Measurements from ENCODE around the gene ZBTB24.
"Not testable (repeated sequence)": the region's sequence is repeated elsewhere in the genome, so short reads cannot be mapped to it uniquely, and the experiment has no call there.

The ZBTB24 gene

DNA sequence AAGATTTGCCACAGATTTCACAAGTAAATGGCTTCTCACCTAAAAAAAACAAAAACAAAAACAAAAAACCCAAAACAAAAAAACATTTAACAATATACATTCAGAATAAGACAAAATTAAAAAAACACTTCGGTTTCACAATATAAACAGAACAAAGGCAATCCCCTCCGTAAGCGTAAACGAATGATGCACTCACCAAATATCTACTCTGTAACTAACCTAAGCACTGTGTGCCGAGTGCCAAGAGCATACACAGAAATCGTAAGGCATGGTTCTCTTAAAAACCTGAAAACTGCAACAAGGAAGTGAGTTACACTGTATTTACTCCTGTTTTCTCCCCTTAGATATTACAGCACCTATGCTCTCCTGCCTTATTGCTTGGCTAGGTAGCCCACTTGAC, 15.3 kb downstream of the ZBTB24 start:
- DNase-seq, result no peak

DNA sequence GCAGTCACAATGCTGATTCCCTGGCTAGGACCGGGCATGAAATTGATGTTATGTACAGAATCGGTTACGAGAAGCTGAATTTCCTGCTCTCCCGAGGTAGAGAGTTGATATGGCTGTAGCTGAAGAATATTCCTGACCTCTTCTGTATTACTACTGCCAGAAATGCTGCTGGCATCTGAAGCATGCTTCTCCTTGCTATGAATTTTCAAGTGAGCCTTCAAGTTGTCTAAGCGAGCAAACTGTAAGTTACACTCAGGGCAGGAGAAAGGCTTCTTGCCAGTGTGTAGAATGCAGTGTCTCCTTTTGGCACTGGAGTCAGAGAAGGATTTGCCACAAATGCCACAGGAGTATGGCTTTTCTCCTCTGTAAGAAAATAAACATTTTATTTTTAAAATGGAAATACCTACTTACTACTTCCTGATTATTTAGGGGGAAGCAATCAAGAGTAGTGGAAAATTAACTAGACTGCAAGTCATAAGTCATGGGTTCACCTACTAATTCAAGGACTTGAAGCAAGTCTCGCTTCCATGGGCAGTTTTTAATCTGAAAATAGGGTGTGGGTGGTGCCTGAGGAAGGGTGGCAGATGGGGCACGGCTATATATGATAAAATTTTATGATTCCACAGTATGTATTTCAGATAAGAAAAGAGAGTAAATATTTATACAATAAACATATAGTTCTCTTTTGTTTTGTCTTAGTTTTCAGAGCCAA, 16.7 kb downstream of the ZBTB24 start:
- DNase-seq, result no peak

DNA sequence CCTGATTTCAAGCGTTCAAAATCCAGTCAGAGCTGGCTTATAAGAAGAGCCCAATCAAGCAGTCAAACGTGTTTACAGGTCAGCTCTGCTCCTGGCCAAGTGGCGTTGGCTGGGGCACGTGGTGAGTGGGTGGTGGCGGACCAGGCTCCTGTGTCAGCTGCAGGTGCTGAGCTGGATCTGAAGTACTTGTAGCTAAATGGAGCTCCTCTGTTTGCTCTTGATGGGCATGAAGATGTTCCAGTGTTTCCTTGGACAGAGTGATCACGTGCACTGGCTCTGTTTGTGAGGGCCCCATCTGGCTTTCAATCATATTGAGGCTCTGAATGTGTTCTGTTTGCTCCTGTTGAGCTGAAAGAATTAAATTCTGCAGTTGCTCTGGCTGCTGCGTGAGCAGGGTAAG, 17.2 kb downstream of the ZBTB24 start:
- DNase-seq, result no peak

DNA sequence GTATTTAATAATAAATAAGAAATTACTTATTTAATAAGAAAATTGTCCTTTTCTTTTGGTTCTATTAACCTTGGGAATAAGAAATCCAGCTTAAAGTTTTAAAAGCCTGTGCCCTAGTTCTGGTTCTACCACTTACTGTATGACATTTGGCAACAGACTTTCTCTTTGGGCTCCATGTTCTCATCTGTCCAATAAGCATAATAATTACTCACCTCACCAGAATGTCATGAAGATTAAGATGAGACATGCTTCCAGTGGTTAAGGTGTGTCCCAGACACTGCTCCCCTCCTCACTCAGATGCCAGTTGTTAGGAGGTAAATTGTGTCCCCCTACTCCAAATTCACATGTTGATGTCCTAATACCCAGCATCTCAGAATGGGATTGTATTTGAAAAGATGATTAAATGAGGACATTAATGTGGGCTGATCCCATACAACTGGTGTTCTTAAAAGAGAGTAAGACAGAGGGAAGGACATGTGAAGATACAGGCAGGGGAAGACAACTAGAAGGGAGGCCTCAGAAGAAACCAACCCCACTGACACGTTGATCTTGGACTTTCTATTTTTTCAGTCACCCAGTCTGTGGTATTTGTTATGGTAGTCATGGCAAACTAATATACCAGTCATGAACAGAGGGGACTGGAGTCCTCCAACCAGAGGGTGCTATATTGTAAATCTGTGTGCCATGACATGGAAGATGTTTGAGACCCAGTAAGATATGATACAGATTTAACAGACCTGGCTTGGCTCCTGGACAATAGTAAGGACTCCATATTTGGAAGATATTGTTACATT, 21.1 kb downstream of the ZBTB24 start:
- no peak for DNase-seq

DNA sequence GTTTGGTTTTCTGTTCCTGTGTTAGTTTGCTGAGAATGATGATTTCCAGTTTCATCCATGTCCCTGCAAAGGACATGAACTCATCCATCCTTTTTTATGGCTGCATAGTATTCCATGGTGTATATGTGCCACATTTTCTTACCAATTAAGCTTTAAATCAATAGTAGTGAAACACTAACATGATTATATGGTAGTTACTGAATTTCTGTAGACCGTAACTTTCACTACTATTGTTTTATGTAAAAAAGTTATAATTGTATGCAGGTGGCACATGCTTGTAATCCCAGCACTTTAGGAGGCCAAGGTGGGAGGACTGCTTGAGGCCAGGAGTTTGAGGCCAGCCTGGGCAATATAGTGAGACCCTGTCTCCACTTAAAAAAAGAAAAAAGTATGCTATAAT, 21.8 kb downstream of the ZBTB24 start:
- not testable (repeated sequence) for DNase-seq

DNA sequence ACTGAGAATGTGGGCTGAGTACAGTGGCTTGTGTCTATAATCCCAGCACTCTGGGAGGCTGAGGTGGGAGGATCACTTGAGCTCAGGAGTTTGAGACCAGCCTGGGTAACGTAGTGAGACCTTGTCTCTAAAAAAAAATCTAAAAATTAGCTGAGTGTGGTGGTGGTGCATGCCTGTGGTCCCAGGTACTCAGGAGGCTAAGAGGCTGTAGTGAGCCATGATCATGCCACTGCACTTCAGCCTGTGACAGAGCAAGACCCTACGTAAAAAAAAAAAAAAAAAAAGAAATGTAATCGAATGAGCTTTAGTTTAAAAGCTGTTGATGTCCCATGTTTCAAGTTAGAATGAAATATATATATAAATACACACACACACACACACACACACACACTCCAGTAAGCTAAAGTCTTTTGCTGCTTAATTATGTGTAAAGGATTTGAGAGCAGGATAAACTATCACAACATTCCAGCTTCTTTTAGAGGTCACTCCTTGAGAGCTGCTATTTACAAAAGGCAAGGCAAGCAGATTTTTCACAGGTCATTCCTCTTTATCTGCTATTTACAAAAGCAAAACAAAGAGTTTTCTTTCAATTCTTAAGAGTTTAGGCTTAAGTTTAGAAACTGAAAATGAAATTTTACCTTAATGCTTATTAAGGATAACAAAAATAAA, 22.7 kb downstream of the ZBTB24 start:
- no peak for DNase-seq

DNA sequence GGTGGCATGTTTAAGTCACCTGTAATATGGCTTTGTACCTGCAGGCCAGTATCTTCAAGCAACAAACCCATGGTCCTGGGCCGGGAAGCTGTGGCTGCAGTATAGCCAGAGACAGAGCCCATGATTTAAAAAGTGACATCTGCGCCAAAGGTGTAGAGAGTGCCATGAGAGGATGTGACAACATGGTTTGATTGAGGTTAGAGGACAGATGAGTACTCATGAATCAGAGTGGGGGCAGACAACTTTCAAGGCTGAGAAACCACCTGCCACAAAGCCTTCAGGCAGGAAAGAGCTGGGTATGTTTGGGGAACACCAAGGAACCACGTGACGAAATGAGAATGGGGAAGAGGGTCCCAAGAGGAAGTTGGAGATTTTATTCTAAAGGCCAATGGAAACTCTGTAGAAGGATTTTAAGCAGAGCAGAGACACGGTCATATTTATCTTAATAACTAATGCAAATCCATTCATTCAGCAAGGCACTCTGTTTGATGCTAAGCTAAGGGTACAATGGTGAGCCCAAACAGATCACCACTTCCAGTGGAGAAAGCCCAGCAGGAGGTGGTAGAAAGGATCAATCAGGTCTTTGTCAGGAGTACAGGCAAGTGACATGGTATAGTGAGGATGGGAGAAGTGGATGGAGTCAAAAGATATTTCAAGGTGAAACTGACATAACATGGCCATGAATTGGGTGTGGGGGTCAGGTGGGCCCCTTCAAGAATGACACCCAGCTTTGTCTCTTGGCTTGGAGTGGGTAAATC, 24.1 kb downstream of the ZBTB24 start:
- DNase-seq, result no peak

DNA sequence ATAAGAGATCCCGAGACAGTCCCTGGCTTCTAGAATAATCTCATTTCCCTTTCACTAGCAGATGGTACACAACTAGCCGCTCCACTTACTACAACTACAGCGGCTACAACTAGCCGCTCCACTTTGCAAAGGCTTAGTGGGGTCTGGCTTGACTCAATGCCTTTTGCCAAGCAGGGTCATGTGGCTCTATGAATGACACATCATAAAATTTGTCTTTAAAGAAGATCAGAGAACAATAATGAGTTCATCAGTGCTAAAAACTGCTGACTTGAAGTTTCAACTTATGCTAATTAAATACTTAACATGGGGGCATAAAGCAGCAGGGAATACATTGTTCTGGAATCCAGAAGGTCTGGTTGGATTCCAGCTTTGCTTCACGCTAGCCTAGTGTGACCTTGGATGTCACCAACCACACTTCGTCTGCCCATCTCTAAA, 25.4 kb downstream of the ZBTB24 start:
- no peak for DNase-seq

DNA sequence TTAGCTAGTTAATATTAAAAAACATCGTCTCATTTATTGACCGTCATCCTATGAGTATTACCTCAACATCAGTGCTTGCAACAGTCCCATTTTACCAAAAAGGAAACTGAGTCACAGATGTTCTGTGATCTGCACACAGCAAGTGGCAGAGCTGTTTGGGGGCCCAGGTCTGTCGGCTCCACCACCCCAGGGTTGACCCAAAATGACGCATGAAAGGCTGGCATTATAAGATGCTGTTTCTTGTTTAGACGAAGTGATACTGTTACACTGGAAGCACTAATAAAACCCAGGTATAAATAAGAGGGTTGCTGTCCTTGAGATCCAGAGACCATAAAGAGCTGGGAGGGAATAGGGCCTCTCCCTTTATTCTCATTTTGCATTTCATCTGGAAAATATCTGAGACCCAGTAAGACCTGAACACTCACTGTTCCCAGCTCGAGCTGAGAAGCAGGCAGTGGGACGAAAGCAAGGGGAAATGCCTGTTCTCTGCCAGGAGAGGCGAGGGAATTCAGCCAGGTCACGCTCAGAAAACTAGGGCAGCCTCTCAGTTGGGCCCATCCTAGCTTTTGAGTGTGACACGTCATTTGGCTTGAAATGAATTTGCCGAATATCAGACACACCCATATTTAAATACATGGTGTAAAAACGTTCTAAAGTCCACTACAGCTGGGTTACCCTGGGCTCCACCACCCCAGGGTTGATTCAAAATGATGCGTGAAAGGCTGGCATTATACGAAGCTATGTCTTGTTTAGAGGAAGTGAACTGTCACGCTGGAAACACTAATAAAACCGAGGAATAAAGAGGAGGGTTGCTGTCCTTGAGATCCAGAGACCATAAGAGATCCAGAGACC, 26.1 kb downstream of the ZBTB24 start:
- no peak for DNase-seq

DNA sequence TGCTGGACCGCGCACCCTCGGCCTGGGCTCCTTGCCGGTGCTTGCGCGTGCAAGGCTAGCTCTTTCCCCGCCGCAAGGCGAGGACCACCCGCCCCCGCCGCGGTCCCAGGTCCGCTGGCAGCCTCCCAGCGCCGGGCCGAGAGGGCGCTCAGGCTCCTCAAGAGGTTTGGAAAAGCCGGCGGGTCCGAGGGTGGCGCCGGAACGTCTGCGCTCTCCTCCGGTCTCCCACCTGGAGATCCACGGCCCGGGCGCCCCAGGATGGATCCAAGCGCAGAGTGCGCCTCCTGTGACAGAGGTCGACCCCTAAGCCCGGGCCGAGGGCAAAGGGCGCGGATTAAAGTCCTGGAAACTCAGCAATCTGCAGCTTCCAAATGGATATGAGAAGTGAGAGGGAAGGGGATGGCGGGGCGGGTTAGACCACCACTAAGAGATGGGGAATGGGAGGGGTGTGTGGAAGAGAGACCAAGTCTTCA, 26.9 kb downstream of the ZBTB24 start:
- DNase-seq, result no peak

DNA sequence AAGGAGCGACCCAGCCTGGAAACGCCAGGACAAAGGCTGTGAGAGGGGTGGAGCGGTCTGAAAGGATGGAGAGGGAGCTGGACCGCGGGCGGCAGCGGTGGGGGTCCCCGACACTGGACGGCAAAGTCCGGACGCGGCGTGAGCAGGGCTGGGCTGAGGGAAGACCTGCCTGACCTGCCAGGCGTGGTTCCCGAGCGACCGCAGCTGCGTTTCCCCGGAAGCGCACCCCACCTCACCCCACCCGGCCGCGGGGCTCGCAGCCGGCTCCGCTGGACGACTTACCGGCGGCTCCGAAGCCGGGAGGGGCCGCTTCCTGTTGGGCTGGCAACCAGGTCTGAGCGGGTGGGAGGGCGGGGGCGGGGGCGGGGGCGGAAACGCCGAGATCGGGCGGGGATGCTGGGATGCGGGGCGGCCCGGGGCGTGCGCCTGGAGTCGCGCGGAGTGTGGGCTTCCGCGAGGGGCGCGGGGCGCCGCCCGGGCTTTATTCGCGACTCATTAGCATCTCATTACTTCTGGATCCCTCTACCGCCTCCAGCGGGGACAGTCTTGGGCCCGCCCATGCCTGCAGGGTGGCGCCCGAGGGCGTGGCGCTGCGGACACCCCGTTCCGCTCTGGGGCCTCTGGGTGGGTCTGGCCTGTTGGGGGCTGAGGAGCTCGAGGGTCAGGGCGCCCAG, 27.4 kb downstream of the ZBTB24 start, which contains the start of gene MICAL1:
MICAL1 (minus strand) TSS at position 336 of the 674 bp plus-strand sequence. CDS start 1,576 bp downstream, outside the sequence.
- no peak for DNase-seq

DNA sequence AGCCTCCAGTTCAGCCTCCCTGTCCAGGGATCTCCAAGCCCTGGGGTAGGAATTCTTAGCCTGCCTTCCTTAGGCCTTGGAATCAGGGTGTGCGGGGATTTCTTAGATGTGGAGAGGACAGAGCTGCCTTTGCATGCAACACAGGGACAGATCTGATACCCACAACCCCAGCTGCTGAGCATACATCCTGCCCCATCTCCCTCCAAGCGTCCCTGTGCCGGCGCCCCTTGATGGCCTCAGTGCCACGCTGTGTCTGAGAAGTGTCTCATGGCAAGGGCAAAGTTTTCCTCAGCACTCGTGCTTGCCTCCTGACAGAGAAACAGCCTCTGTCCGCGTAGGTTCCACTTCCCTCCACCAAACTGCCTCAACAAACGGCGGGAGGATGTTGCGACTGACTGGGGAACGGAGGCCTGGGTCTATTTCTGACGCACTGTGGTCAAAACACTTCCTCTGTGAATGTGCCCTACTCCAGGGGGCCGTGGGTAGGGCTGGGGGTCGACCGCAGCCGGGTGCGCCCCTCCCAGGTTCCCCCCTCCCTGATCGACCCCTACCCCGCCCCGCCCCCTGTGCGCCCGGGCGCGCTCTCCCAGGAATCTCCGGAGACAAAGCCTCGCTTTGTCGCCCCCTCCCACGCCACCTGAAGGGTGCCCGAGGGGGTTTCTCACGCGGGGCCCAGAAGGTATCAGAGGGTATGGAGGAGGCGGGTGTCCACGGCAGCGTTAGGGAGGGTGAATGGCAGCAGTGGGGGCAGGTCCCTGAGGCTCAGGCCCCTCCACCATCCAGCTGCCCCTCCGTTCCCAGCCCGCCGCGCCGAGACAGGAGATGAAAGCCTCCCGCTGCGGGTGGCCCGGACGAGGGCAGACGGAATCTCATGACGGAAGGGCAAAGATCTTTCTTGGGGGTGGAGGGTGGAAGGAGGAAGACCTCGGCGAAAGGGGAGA, 28.3 kb downstream of the ZBTB24 start:
- DNase-seq, result no peak

DNA sequence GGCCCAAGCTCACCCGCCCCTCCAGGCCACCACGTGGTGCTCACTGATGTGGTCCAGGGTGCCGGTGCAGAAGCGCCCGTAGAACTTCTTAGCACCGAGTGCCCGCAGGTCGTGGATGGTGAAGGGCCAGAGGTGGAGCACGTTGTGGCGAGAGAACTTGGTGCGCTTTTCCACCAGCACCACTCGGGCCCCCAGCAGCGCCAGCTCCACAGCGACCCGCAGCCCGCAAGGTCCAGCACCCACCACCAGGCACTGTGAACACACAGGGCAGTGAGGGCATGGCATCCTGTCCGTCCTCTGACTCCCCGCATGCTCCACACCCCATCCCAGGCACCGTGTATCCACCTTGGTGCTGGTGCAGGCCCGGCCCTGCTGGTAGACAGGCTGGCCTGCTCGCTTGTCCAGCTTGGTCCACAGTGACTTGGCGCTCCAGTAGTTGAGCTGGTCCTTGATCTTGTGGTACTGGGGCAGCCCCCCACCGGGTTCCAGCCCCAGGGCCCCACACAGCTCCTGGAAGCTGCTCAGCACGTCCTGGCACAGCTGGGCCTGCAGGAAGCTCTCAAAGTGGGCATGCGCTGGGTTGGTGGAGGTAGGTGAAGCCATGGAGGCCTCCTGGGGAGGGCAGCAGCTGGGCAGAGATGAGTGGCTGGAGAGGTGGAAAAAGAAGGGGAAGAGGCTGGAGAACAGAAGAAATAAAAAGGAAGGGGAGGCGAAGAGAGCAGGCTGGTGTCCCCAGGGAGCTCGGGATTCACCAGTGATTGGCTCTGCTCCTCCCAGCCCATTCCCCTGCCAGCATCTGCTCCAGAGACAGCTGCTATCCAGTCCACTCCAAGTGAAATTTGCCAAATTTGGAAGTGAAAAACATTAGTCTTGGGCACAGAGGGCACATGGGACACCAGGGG, 29.2 kb downstream of the ZBTB24 start:
- DNase-seq, result no peak

DNA sequence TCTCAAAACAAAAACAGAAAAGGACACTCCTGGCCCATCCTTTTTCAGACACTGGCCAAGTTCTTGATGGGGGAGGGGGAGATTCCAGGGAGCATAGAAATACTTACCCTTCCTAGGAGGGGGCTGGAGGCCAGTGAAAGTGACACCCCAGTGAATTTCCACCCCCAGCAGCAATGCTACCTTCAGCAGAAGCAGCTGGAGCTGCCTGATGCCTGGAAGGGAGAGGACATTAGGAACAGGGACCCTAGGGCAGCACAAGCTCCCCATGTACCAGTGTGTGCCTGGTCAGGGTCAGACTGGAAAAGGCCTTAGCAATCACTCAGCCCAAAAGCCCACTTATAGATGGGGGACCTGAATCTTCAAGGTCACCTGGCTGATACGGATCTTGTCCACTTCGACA, 29.9 kb downstream of the ZBTB24 start:
- no peak for DNase-seq

DNA sequence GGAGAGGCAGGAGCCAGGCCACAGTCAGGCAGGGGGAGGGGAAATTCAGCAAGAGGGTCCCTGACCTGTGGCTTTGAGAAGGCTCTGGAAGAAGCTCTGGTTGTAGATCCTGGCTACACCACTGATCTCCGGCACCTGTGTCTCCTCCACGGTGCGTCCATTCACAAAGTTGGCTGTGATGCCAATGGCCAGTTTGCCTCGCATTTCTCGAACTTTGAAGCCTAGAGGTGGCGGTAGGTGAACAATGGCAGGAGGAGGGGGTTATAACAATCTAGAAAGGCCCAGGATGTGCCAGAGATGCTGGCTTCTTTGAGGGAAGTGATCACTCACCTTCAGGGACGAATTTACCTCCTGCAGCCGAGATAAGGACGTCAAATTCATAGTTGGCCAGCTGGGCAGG, 30.8 kb downstream of the ZBTB24 start:
- no peak for DNase-seq

DNA sequence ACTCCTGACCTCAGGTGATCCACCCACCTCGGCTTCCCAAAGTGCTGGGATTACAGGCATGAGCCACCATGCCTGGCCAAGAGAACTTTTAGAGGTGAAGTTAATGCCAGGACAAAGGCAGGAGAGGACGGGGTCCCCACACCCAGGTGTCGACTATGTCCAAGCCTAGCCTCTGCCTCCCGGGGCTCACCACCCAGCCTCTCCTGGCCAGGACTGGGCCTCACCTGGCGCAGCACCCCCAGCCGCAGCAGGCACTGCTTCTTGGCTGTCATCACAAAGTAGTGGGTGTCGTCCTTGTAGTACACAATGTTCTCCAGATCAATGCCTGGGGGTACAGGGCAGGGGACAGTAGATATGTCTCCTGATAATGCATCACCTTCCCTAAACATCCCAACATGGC, 31.6 kb downstream of the ZBTB24 start:
- no peak for DNase-seq

DNA sequence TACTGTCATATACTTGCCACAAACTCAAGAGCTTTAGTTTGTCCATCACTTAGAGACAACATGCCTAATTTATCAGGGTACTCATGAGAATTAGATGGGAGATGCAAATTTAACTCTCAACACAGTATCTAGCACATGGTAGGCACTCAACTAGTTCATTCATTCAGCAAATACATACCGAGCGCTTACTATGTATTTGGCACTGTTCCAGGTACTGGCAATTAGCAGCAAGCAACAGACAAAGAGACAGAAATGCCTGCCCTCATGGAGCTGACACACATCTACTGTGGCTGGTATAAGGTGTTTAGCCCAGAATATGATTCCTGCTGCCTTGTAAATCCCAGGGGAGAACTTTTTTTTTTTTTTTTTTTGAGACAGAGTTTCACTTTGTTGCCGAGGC, 32.2 kb downstream of the ZBTB24 start:
- no peak for DNase-seq

DNA sequence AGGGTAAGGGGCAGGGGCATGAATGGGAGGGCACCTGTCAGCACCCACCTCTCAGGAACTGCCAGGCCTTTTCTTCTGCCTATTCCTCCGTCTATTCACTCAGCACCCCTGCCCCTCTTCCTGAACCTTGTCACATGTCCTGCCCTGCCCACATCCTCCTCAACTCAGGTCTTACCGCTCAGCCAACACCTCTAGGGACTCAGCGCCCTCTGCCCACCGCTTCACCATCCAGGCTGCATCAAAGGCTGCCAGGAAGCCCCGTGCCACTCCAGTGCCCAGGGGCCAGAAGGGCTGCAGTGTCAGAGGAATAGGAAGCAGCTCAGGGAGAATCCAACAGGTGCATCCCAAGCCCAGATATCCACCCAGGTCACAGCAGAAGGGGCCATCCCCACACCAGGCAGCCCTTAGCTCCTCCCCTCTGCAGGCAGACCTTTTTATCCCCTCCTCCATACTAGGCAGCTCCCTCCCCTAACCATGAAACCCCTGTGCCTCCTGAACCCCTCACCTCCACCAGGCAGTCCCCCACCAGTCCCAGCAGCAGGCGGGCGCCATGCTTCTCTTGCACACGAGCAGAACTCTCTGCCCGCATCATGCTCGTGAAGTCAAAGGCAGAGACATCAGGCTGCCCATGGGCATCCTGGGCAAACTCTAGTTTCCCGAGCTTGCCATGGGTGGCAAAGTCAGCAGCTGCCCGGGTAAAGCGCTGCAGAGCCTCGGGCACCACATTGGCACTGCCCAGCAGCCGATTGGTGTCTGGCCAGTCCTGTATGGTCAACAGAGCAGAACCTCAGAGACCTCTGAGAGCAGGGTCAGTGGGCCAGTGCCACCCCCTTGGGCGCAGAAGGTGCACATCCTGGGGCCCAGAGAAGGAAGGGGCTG, 33.0 kb downstream of the ZBTB24 start:
- no peak for DNase-seq

Measured in NCI-H526 treated with DMSO at 0.1 percent for 48 hours (cell line).